Stimulated activated CD4-positive, alpha-beta T cell treated with anti-CD3 and anti-CD28 coated beads, Interleukin-12 subunit alpha, Interleukin-12 subunit beta, amount 100 ng/mL, for 4 hours (primary cell): ENCODE results near the gene CDH13.

Source experiments
- DNase-seq: peaks from one replicate; pipeline ENCODE4 v3.0.0-alpha.2; 2020

The CDH13 gene

DNA sequence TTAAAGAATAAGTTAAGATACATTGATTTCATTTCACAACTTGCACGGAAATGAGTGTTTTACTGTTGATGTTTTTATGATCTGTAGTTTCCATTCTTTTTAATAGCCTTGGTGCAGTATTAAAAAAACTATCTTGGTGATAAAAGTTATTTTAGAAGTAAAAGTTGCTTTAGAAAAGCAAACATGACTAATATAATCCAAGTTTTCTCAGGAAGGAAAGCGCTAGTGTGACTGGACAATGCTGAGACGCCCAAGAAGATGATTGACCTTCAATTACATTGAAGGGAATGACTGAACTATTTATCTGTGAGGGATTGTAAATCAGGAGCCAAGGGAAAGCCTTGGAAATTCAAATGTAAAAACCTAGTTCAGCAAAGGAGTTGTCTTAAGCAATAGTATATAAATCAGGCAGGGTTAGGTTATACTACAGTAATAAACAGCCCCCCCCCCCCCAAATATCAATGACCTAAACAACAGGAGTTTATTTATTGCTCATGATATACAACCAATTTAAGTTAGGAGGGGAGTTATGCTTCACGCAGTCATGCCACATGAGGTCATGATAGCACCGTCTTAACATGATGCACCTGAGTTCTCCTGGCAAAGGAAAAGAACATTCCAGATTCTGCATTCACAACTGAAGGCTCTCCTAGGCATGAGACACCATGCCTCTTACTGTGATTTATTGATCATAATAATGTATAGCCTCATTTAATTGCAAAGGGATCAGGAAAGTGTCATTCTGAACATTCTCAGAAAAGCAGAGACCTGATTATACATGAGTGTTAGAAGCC is 443.8 kb downstream of the CDH13 start:
- DNase-seq, result no peak

DNA sequence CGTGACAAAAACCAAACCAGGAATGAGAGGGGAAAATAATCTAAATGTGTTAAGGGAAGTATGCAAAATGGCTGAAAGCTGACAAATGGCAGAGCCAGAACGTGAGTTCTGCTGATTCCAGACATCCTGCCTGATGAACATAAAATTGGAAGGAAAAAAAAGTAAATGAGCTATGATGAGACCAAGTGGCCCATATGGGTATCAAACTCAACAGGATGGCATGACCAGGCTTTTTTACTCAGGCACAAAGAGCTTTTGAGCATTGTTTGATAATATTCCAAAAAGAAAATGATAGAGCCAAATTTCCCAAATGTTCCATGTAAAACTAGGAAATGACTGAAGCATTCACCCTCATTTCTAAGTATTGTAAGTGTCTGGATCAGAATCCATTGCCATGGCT is 449.2 kb downstream of the CDH13 start:
- no peak for DNase-seq

DNA sequence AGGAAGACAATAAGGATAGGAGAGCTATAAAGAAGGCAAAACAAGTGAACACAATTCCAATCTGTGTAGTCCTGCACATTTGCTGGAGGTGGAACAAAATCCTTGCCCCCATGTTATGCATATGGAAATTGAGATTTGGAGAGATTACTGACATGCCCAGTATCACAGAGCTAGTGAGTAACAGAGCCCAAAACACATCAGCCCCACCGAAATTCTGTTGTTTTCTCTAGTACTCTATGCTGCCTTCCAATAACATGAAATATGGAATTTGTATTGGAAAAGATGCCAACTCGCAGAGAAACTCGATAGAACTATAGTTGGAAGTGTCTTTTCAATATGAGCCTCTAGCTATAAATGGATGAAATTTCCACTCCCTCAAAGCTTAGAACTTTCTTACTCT is 456.6 kb downstream of the CDH13 start:
- DNase-seq, result no peak

DNA sequence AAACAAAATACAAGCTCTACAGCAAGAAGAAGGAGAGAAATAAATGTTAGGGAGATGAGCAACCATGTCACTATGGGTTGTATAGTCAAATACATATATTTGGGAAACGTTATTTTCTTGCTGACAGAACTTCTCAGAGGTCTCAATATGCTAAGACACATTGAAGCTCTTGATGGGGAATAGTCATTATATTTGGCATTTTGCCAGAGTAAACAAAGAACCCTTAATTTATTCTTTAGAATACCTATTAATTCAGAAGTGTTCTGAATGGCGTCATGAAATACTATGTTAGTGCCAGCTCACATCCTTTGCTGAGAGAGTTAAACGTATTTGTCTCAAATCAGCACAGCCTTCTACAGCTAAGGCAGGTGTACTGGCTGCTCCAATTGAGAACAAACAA is 458.9 kb downstream of the CDH13 start:
- DNase-seq, result no peak

DNA sequence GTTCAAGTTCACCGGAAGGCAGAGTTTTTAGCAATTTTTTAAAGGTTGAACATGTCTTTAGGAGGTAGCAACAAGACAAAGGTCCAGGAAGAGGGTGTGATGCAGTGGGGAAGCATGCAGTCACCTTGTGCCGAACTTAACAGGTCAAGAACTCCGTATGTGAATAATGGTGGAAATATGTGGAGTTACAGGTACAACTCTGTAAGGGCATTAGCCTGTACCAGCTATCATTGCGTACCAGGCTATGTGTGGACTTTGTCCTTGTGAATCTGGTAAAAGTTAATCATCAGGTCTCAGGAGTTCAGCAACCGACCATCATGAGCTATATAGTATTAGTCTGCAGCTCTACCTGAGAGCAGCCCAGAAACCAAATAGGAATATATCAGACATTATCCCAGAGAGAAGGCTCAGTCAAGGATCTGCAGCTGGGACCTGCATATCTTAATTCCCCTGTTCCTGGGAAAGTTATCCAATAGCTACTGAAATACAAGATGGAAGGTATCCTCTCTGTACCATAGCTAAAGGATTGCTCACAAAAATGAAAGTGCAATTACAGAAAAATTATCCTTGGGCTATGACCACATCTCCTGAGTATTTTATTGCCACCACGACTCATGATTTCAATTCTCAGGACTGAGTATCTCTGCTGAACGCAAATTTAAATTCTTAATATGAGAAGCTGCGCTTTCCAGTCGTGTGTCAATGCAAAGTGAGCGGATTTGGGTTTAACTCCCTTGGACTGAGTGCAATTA is 469.3 kb downstream of the CDH13 start:
- DNase-seq, result no peak

DNA sequence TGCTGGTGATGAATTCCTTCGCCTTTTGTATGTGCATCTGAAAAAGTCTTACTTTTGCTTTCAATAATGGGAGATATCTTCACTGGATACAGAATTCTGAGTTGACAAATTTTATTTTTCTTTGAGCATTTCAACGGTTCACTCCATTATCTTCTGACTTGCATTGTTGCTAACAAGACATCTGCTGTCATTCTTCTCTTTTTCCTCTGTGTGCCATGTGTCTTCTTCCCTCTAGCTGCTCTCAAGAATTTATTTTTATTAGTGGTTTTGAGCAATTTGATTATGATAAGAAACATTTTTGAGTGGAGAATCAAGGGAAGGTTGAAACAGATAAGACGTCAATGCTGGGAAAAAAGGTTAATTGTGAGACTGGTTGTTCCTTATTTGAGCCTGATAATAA is 471.8 kb downstream of the CDH13 start:
- DNase-seq, result no peak

DNA sequence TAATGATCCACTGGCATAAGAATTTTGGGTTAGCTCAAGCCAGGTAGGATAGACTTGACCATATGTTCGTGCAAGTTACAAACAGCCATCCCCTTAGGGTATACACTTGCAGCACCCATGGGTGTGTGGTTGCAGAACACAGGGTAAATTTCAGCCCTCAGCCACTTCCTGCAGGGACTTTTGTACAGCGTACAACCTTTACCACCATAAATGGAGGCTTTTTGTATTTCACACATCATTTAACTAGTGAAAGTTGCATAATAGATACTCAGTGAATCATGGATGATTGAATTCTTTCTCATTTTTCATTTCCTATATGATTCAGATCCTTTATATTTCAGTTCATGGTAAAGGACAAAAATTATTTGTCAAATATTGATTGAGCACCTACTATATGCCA is 473.9 kb downstream of the CDH13 start:
- no peak for DNase-seq

DNA sequence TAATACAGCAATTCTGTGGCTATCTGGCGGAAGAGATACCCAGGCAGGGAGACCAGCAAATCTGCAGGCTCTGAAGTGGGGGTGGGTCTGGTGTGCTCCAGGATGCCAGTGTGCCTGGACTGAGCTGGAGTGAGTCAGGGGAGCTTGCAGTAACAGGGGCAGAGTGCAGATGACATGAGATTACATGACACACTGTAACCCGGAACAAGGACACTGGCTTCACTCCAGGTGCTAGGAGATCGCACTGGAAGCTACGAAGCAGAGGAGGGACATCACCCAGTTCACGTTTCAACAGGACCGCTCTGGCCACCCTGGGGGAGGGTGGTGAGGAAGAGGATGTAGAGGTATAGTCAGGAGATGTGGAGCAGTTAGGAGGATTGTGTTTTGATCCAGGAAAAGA is 475.6 kb downstream of the CDH13 start:
- DNase-seq, result no peak

DNA sequence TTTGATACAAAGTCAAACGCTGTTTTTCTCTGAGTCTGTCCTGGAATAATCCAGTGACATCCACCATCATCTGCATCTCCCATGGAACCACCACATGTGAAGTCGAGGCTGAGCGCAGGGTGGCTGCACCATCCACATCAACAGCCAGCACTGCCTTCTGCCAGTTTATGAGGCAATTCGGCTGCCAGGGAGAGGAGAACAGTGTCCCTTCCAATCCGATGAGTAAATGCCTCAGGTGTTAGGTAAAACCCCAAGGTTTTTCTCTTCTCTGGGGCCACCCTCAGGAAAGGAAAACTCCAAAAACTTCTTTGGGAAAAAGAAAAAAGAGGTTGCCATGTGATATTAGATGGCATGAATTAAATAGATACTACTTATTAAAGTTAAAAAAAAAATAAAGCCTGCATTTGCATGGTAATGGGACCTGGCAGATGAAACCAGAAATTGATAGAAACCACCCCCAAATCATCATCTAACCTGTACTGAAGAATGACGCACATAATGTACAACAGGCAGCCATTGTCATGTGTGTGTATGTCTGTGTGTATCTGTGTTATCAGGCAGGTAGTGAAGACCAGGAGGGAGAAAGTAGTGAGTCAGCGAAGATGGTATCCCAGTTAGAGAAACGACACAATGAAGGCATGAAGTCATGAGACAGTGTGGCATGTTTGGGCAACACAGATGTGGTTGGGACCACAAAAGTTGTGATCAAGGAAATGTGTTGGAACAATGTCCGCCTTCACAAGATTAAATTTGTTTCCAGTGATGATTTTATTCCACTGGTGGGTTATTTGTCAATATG is 478.7 kb downstream of the CDH13 start:
- DNase-seq, result no peak

DNA sequence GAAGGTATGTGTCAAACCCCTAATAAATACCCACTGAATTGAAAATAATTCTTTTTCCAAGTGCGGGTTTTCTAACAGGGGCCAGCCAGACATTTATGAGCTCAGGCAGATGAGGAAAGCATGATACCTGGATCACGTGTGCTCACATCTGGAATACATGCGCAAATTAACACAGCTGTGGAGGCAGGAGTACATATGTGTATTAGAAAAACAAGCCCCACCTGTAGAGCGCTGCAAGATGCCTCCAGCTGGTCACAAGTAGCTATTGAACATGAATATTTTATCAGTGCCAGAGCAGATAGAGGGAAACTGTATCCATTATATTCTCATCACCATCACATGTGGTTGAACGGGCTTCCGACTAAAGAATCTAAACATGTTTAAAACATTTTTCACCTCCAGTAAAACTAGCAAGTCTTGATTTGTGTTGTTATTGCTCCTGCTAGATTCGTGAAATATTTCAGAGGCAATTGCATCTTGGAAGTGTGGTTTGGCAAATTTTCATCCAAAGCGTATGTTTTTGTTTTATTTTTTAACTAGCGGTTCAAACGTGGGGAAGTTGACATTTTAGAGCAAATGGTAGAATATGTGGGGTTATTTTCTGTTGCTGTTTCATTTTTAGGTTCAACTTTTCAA is 482.8 kb downstream of the CDH13 start:
- DNase-seq, result no peak

DNA sequence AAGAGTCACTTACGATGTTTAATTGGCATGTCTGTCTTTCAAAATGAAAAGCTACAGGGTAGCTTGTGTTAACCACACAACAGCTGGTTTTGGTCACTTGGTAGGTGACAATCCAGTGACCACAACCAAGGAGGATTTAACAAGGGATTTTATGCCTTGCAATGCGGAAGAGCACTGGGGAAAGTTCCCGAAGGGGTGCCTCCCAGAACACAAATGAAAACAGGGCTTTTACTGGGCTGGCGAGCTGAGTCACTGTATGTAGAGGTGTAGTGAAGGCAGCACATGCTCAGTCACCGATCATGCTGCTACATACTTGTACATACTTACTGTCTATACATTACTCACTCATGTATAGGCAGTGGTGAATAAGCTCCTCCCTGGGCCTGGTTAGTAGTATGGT is 483.5 kb downstream of the CDH13 start:
- DNase-seq, result no peak

DNA sequence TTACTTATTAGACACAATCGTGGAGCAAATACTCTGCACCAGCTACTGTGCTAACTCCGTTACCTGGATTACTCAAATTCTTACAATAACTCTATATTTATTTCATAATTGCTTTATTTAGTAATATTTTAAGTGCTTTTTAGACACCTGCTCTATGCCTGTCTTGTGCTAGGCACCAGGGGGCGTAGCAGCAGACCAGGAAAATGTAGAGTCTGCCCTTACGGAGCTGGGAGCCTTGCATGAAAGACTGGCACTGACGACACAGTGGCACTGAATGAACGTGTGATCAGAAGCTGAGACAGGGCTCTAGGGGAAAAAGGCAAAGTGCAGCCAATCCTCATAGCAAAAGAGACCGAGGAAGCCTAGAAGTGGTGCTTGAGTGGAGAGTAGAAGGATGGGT is 486.5 kb downstream of the CDH13 start:
- DNase-seq, result no peak

DNA sequence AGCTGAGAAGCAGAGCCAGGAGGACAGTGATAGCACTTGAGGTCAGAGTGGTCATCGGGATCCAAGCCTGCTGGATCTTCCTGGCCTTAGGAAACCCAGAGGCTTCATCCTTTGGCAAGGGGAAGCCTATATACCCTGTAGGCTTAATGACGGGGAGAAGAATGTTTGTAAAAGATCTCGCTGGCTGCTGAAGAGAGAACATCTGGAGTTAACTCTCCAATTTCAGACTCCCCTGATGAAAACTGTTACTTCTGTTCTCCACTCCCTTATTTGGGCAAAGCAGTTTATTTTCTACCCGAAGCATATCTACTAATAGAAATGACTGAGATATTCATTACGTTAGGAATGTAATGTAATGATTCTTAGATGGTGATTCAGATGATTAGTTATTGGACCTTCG is 487.0 kb downstream of the CDH13 start:
- no peak for DNase-seq

DNA sequence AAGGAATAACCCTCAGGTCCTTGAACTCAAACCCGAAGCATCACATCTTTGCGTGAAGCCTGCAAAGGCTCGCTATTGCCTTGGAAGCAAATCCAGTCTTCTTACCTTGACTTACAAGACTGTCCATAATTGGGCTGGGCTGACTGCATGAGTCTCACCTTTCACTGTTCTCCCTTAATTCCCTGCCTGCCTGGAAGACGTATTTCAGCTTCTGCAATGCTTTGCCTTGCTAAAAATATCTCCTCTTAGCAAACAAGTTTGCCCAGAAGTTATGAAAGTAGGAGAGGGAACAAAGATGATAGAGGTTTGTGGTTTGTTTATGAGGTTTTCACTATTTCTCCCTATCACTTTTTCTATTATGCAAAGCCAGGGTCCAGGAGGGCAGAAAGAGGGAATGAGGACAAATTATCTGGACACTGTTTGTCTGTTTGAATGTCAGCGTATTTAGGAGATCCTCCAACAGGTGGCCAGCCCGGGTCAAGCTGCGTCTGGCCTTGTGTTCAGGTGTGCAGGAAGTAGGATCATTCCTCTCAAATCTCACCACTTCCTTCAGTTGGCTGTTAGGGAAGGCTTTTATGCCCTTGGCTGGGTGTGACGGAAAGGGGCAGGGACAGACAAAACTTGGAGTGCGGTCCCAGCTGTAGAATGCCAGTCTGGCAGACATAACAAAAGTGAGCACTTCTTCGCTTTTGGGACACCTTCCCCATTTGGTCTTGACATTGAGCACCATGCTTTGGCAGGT is 488.9 kb downstream of the CDH13 start:
- no peak for DNase-seq

DNA sequence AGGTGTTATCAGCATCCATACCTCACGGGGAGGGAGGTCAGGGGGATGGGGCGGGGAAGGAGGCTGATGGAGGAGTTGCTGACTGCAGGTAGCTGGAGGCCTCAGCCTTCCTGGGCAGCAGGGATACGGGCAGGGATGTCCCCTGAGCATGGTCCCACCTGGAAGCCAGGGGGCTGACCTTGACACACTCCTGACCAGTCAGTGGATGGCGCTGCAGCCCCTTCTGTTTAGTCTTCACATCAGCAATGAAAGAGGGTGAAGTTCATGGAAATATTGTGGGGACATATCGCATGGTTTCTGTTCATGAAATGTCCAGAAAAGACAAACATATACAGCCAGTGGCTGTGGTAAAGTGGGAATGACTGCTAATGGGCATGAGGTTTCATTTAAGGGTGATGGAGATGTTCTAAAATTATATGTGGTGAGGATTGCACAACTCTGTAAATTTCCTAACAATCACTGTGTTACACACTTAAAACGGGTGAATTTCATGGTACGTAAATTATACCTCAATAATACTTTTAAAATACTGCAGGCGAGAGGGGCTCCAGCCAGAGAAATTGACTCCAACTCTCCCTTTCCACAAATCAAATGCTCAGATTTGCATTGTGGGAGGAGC is 489.6 kb downstream of the CDH13 start:
- DNase-seq, result no peak

DNA sequence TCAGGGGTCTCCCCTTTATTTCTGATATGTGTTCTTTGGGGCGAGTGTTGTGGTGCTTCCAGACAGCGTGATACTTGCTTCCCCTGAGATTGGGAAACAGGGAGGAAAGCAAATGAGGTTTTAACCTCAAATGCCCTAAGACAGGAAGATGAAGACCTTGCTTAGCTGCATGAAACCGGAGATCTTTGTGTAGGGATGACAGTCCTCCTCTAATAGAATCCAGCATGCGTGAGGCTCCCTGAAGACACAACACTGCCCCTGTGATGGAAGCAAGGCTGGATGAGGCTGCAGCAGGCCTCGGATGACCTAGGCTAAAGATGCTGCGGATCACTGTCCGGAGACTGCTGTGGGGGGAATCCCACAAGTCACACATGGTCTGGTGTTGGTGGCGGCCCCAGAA is 491.0 kb downstream of the CDH13 start:
- no peak for DNase-seq

DNA sequence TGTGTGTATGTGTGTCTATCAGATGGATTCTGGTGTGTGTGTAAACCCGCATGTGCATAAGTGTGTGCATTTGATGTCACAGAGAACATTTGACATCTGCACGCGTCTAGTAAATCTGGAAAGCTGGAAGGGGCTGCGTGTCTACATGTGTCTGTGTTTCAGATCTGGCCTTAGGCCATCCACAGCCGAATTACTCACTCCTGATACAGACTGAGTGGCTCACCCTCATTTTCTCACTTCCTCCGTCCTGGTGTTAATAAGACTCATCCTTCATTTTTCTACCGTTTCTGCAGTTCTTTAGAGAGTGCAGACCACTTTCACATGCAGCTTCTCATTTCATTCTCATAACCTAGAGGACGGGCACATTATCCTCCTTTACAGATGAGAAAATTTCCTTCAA is 491.6 kb downstream of the CDH13 start:
- DNase-seq, result no peak

DNA sequence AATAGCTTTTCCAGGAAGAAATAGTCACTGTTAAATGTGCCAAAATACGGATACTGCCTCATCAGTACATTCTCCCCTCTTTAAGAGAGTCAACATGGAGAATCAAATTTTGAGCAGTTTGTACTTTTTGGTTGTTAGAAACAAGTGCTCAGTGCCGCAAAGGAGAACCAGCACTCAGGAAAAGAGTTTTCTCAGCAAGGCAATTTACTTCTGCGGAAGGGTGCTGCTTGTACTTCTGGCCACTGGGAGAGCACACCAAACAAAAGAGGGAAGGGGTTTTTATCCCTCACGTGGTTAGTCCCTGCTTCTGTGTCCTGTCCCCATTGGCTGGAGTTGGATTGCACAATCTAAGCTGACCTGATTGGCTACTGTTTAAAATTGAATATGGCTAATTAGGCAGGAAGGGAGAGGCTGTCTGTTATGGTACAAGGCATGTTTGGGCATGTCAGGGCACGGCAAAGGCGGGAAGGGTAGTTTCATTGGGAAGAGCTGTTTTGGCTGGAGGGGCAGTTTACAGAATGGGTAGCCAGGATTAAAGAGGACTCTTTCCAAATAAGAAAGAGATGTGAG is 499.3 kb downstream of the CDH13 start:
- no peak for DNase-seq

DNA sequence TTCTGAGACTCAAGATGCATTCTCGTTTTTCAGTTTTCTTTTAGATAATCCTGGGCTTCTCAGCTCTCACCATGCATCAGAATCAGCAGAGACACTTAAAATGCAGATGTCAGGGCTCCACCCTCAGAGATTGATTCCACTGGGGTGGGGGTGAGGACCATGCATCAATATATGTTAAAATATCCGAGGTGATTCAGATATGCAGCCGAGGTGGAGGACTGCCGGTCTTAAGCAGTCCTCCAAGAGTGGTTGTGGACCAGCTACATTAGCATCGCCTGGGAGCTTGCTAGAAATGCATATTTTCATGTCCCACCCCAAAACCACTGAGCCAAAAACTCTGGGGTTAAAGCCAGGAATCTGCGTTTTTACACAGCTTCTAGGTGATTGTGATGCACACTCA is 501.3 kb downstream of the CDH13 start:
- DNase-seq, result no peak

DNA sequence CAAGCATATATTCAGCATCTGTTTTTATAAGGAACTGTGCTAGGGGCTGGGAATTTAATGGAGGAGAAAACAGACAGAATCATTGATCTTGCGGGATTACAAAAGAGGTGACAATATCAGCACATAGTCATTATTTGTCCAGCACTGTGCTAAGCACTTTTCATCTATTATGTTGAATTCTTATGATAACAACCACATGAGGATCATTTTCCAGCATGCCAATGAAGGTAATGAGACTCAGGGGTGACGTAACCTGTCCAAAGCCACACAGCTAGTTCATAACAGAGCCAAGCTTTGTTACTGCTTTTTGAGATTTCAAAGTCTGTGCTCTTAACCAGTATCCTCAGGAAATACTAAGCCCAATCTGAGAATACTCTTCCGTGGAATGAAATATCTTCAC is 503.3 kb downstream of the CDH13 start:
- DNase-seq, result no peak

DNA sequence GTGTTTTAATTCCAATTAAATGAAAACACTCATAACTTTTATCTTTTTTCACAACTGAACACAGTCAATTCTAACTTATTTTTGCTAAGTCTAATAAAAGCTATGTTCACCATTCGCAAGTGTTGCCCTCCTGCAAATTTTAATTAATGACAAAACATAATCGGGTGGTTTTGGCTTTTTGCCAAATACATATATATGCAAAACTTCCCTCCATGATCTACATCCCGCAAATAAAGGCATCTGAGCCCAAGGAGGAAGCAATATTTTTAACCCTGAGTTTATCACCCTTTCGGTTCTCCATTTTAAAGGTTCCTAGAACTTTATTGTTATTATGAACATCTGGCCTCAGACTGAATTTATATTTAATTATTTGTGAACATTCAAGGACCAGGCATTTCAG is 507.9 kb downstream of the CDH13 start:
- DNase-seq, result no peak

DNA sequence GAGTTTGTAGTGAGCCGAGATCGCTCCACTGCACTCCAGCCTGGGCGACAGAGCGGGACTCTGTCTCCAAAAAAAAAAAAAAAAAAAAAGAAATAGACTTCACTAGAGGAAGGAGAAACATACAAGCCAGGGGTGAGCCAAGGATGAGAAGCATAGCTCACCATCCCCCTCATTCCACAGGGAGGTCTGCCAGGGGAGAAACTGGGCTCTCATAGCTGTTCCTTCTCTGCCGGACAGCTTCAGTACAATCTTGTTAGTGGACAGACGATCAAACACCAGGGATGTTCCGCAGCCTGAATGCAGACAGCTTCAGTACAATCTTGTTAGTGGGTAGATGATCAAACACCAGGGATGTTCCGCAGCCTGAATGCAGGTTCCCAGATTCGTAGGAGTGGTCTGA is 509.6 kb downstream of the CDH13 start:
- DNase-seq, result no peak
